ENCODE measurements around the gene FLOT1.

The FLOT1 gene

GRCh38 chr6:30700340-30700739 lies 42.1 kb downstream of the FLOT1 start:
- DNase-seq (ENCODE audit: low read depth in 2 of 2): no peak

GRCh38 chr6:30696432-30696831 lies 46.1 kb downstream of the FLOT1 start:
- no peak for DNase-seq (ENCODE audit: low read depth in 2 of 2)

- no peak for DNase-seq (ENCODE audit: low read depth in 2 of 2)
Observed at GRCh38 chr6:30691208-30691847, 51.2 kb downstream of the FLOT1 start.

GRCh38 chr6:30690403-30691207 lies 51.9 kb downstream of the FLOT1 start, which contains the start of gene NRM:
TSS of gene NRM (minus strand) at chr6:30690984. CDS start at chr6:30690974, 10 bp downstream.
- peak; percentile 59 to 62 for DNase-seq (ENCODE audit: low read depth in 2 of 2)

GRCh38 chr6:30689985-30690384 lies 52.5 kb downstream of the FLOT1 start:
- no peak for DNase-seq (ENCODE audit: low read depth in 2 of 2)

GRCh38 chr6:30689022-30689865 lies 53.2 kb downstream of the FLOT1 start:
- DNase-seq (ENCODE audit: low read depth in 2 of 2): no peak

- no peak for DNase-seq (ENCODE audit: low read depth in 2 of 2)
Observed at GRCh38 chr6:30688569-30688968, 53.9 kb downstream of the FLOT1 start.

GRCh38 chr6:30687659-30688431 lies 54.6 kb downstream of the FLOT1 start:
- peak in 1 of 2 experiments; percentile 14 for DNase-seq (ENCODE audit: low read depth in 2 of 2)

GRCh38 chr6:30686908-30687658 lies 55.4 kb downstream of the FLOT1 start:
- DNase-seq (ENCODE audit: low read depth in 2 of 2): peak; percentile 86 to 89

GRCh38 chr6:30686009-30686907 lies 56.2 kb downstream of the FLOT1 start, which contains the start of gene PPP1R18:
TSS of gene PPP1R18 (minus strand) at chr6:30686645. CDS start at chr6:30686018, 627 bp downstream.
- DNase-seq (ENCODE audit: low read depth in 2 of 2): peak in 1 of 2 experiments; percentile 23

GRCh38 chr6:30685157-30686008 lies 57.1 kb downstream of the FLOT1 start:
- DNase-seq (ENCODE audit: low read depth in 2 of 2): no peak

- no peak for DNase-seq (ENCODE audit: low read depth in 2 of 2)
Observed at GRCh38 chr6:30684386-30685156, 57.9 kb downstream of the FLOT1 start.

GRCh38 chr6:30683980-30684338 lies 58.5 kb downstream of the FLOT1 start:
- DNase-seq (ENCODE audit: low read depth in 2 of 2): no peak

- DNase-seq (ENCODE audit: low read depth in 2 of 2): no peak
Observed at GRCh38 chr6:30683183-30683979, 59.1 kb downstream of the FLOT1 start.

GRCh38 chr6:30682143-30683117 lies 60.1 kb downstream of the FLOT1 start:
- DNase-seq (ENCODE audit: low read depth in 2 of 2): peak; percentile 73 to 75

GRCh38 chr6:30681766-30682142 lies 60.7 kb downstream of the FLOT1 start:
- no peak for DNase-seq (ENCODE audit: low read depth in 2 of 2)
